Bronchial epithelial cell (primary cell): Measurements from ENCODE around the gene AGBL4. TPM values are rescaled to one million over a fixed set of nuclear protein-coding genes. Genes with fewer than 3 reads are reported as not detected.

Source experiments
- DNase-seq: peaks from one replicate; pipeline ENCODE4 v3.0.0-alpha.2; 2010; ENCODE audit warnings: low read depth
- FAIRE-seq: peaks from 2 replicates; lab custom pipeline; 2011; peaks lifted over from hg19 to GRCh38; lab: Jason Lieb, UNC
- H3K27me3 ChIP-seq: 2 replicates; pipeline ENCODE4 v1.5.1; 2011; ENCODE audit warnings: low read length; ENCODE audit not compliant: control insufficient read depth, insufficient read depth
- H3K36me3 ChIP-seq: 2 replicates; pipeline ENCODE4 v1.5.1; 2011; ENCODE audit warnings: low read length; ENCODE audit not compliant: control insufficient read depth, insufficient read depth
- H3K4me3 ChIP-seq: 2 replicates; pipeline ENCODE4 v1.5.1; 2011; ENCODE audit warnings: mild to moderate bottlenecking, low read depth, low read length, control low read depth
- total RNA-seq: library from RNA; depleted of rRNA; stranded (reverse); fragments of >200 nt; gene quantifications from 2 replicates; pipeline ENCODE4 v1.2.1, GENCODE V29; 2014
- TF ChIP-seq, protein P1 (sequence below): IDR thresholded peaks from 2 replicates; pipeline ENCODE4 v1.5.1; 2011; ENCODE audit warnings: mild to moderate bottlenecking, moderate library complexity, low read length, control low read depth, inconsistent platforms; ENCODE audit not compliant: insufficient read depth, severe bottlenecking

AGBL4 gene
- total RNA-seq, 1 donor from 2014 or later = not detected

DNA sequence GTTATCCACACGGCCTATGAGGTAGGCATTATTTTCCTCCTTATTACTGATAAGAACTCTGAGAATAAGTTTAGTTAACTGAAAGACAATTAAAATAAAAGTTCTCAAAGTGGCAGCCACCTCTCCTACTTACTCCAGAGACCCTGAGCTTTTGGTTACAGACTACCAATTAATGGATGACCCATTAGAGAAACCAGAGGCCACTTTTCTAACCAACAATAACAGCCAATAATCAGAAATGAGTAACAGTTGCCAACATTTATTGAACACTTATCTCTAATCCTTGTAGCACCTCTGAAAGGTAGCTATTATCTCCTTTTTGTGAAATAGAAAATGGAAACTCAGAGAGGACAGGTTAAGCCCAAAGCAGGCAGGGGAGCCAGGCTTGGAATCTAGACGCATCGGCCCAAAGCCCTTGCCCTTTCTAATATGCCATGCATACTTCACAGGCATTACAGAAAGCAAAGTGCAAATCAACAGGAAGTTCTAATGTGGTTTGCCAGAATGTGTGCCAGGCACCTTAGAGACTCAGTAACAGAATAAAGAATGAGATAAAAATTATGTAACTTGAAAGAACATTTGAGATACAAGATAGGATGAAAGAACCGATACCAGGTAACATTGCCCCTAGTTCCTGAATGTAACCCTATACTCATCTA, 1297.1 kb downstream of the AGBL4 start:
- DNase-seq (no peak), FAIRE-seq (no peak)
- Histone ChIP-seq H3K27me3 (no peaks in the 10 kb centered on the region), H3K36me3 (no peaks in the 10 kb centered on the region), H3K4me3 (no peak overlapping the region)
- TF ChIP-seq, protein P1, sequence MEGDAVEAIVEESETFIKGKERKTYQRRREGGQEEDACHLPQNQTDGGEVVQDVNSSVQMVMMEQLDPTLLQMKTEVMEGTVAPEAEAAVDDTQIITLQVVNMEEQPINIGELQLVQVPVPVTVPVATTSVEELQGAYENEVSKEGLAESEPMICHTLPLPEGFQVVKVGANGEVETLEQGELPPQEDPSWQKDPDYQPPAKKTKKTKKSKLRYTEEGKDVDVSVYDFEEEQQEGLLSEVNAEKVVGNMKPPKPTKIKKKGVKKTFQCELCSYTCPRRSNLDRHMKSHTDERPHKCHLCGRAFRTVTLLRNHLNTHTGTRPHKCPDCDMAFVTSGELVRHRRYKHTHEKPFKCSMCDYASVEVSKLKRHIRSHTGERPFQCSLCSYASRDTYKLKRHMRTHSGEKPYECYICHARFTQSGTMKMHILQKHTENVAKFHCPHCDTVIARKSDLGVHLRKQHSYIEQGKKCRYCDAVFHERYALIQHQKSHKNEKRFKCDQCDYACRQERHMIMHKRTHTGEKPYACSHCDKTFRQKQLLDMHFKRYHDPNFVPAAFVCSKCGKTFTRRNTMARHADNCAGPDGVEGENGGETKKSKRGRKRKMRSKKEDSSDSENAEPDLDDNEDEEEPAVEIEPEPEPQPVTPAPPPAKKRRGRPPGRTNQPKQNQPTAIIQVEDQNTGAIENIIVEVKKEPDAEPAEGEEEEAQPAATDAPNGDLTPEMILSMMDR = no peak

DNA sequence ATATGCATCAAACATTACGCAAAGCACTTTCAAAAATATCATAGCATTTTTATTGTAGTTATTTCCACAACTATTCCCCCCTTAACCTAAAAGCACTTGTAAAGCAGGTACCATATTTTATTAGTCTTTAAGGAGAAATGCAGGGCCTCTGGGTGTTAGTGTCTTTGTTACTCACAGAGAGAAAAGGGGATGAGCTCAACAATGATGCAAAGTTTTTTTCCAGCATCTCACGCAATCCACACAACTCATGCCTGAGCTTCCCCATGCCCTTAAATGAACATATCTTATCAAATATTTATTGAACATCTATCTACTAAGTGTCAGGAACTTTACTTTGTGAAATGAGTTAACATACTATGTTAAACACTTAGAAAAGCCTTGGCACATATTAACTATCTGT, 1297.6 kb downstream of the AGBL4 start:
- DNase-seq = no peak
- Histone ChIP-seq H3K36me3 (no peaks in the 10 kb centered on the region), H3K4me3 (no peak overlapping the region), H3K27me3 (no peaks in the 10 kb centered on the region)
- no peak for FAIRE-seq
- TF ChIP-seq, protein P1 = no peak

DNA sequence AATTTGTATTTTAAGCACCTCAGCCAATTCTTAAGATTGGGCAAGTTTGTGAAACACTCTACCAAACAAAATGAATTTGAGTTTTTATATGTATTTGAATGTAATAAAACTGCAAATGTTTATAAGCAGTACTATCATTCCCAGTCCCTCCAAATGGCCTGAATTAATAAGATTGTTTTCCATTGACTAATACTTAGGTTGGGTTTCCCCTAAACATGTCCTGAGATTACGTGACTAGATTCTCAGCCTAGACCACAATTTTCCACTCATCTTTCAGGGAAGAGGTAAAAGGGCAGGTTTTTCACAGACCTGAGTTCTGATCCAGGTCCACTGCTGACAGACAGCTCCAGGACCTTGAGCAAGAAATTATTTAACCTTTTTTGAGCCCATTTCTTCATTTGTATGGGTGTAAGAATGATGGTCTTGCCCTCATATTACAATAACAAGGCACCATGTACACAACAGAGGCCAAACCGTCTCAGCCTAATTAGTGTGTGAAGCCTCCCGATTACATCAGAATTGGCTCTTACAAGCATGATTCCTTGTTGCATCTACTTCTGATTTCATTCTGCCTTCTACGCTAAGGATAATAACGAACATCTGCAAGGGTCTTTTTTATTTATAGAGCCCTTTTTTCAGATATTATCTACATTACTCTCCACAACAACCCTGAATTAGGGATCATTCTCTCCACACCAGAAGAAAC, 1298.3 kb downstream of the AGBL4 start:
- Histone ChIP-seq H3K36me3 (no peaks in the 10 kb centered on the region), H3K4me3 (no peak overlapping the region), H3K27me3 (no peaks in the 10 kb centered on the region)
- DNase-seq (peak; percentile 27), FAIRE-seq (no peak)
- TF ChIP-seq, protein P1 = no peak

GRCh38 chr1:48720929-48721328, 1302.8 kb downstream of the AGBL4 start:
- FAIRE-seq = no peak
- TF ChIP-seq, protein P1 = no peak
- H3K4me3 ChIP-seq = no peak overlapping the region
- no peaks in the 10 kb centered on the region for H3K27me3 ChIP-seq
- no peak for DNase-seq
- no peaks in the 10 kb centered on the region for H3K36me3 ChIP-seq

DNA sequence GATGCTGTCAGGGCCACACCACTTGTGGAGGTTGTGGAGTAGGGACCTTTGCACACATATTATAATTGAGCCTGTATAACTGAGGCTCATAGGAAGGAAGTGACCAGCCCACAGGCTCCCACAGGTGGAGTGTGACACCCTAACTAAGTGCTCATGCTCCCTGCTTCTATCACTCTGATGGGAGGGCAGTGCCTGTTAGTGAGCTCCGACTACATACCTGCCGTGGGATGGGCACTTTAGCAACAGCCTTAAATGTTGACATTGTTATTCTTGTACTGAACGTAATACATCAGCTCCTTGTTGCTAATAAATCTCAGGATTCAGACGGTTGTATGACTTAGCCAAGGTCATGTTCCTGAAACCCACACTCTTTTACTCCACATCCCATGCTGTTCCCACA, 1305.0 kb downstream of the AGBL4 start:
- FAIRE-seq = peak; percentile 77
- peak; percentile 27 for DNase-seq
- H3K4me3 ChIP-seq = no peak overlapping the region
- H3K36me3 ChIP-seq = no peaks in the 10 kb centered on the region
- H3K27me3 ChIP-seq = no peaks in the 10 kb centered on the region
- TF ChIP-seq, protein P1 = no peak
